NCI-H526 treated with DMSO at 0.1 percent for 48 hours (cell line): ENCODE data around the gene ZSWIM6.

Source experiments
- DNase-seq: peaks from one replicate; lab custom pipeline; 2025; lab: John Stamatoyannopoulos, UW

Gene ZSWIM6

GRCh38 chr5:61591859-61592258 lies 259.8 kb downstream of the ZSWIM6 start:
- DNase-seq, result no peak

GRCh38 chr5:61595426-61595825 lies 263.4 kb downstream of the ZSWIM6 start:
- no peak for DNase-seq
